MM.1S (cell line): ENCODE results near the gene KRTAP10-6.

Experiments used
- DNase-seq: peaks from one replicate; pipeline ENCODE4 v3.0.0-alpha.2; 2015
- H2AFZ ChIP-seq: fragments of 300-600 bp; sonication (generic); 2 replicates; pipeline ENCODE4 v1.6.0; 2016; ENCODE audit warnings: antibody characterized with exemption, low read length
- H3F3A ChIP-seq: fragments of 300-600 bp; sonication (generic); 2 replicates; pipeline ENCODE4 v1.6.1; 2016; ENCODE audit warnings: mild to moderate bottlenecking, antibody characterized with exemption, low read length, moderate library complexity, mixed read lengths; ENCODE audit not compliant: insufficient read depth
- H3K27ac ChIP-seq: fragments of 300-600 bp; sonication (generic); 2 replicates; pipeline ENCODE4 v1.5.1; 2016; ENCODE audit warnings: mild to moderate bottlenecking, low read length
- H3K27me3 ChIP-seq: fragments of 300-600 bp; sonication (generic); replicated peaks from 2 replicates; pipeline ENCODE4 v1.6.0; 2016; ENCODE audit warnings: low read length; ENCODE audit not compliant: insufficient read depth
- H3K36me3 ChIP-seq: fragments of 300-600 bp; sonication (generic); replicated peaks from 2 replicates; pipeline ENCODE4 v1.6.1; 2016; ENCODE audit warnings: mild to moderate bottlenecking, low read length, mixed read lengths; ENCODE audit not compliant: insufficient read depth
- H3K4me1 ChIP-seq: fragments of 300-600 bp; sonication (generic); 2 replicates; pipeline ENCODE4 v1.6.1; 2016; ENCODE audit warnings: low read length, mixed read lengths
- H3K4me2 ChIP-seq: fragments of 300-600 bp; sonication (generic); 2 replicates; pipeline ENCODE4 v1.6.0; 2016; ENCODE audit warnings: low read depth, low read length
- H3K4me3 ChIP-seq: fragments of 300-600 bp; sonication (generic); 2 replicates; pipeline ENCODE4 v1.5.1; 2016; ENCODE audit warnings: low read length, mixed read lengths
- H3K79me2 ChIP-seq: fragments of 300-600 bp; sonication (generic); 2 replicates; pipeline ENCODE4 v1.6.1; 2016; ENCODE audit warnings: mixed run types, low read length, mixed read lengths
- H3K9ac ChIP-seq: fragments of 300-600 bp; sonication (generic); 2 replicates; pipeline ENCODE4 v1.6.1; 2016; ENCODE audit warnings: low read length, mixed read lengths
- H3K9me2 ChIP-seq: fragments of 300-600 bp; sonication (generic); replicated peaks from 2 replicates; pipeline ENCODE4 v1.6.1; 2016; ENCODE audit warnings: mild to moderate bottlenecking, low read length, mixed read lengths; ENCODE audit not compliant: insufficient read depth
- H3K9me3 ChIP-seq: fragments of 300-600 bp; sonication (generic); replicated peaks from 2 replicates; pipeline ENCODE4 v1.6.1; 2016; ENCODE audit warnings: mild to moderate bottlenecking, low read length, mixed read lengths; ENCODE audit not compliant: insufficient read depth
- H4K20me1 ChIP-seq: fragments of 300-600 bp; sonication (generic); 2 replicates; pipeline ENCODE4 v1.6.1; 2016; ENCODE audit warnings: mild to moderate bottlenecking, low read length, moderate library complexity, mixed read lengths; ENCODE audit not compliant: insufficient read depth
- EZH2 ChIP-seq: fragments of 300-600 bp; sonication (generic); optimal IDR thresholded peaks from 2 replicates; pipeline ENCODE3; 2017; ENCODE audit warnings: low read depth, mild to moderate bottlenecking, antibody characterized with exemption, low read length, mixed read lengths
- EZH2phosphoT487 ChIP-seq: fragments of 300-600 bp; sonication (generic); IDR thresholded peaks from 2 replicates; pipeline ENCODE4 v1.6.1; 2018; ENCODE audit warnings: antibody characterized with exemption, low read length
- TF ChIP-seq, protein P1 (sequence below): fragments of 300-600 bp; sonication (generic); IDR thresholded peaks from 2 replicates; pipeline ENCODE4 v1.5.1; 2016; ENCODE audit warnings: antibody characterized with exemption, low read length, mixed read lengths

KRTAP10-6 gene

DNA sequence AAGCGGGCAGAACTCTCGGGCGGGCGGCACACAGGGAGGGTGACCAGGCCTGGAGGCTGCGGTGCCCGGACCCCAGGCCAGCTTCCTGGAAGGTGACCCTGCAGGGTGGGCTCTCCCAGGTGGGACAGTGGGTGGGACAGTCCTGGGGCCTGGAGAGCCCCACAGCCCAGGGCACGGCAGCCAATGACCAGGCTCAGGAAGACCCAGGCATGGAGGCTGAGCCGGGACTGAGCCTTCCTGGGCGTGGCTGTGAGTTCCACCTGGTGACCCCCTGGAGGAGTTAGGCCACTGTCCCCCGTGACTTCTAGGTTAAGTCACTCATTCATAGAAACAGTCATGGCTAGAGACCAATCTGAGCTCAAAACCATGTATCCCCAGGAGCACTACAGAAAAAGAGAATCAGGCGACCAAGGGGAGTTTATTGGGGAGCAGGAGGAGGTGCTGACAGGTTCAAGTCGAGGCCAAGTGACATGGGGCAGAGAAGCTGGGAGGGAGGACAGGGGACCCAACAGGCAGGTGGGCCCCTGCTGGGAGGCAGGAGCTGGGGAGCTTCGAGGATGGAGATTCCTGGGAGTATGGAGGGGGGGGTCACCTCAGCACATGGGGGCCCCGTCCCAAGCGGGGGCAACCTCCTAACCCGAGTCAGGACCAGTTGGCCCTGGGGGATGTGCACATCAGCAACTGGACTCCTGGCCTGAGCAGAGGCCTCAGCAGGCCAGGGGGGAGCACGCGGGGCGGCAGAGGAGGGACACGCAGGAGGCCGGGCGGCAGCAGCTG, 13.1 kb downstream of the KRTAP10-6 start:
- Histone ChIP-seq H3K36me3 (no peaks in the 10 kb centered on the region), H3K27me3 (peaks cover 100% of the 10 kb centered on the region), H4K20me1 (no peaks in the 10 kb centered on the region), H3K79me2 (no peaks in the 10 kb centered on the region), H2AFZ (no peak overlapping the region), H3K9me3 (no peaks in the 10 kb centered on the region), H3K9me2 (no peaks in the 10 kb centered on the region), H3K4me1 (no peaks in the 10 kb centered on the region), H3K27ac (no peak overlapping the region), H3K4me2 (no peak overlapping the region), H3F3A (no peaks in the 10 kb centered on the region), H3K4me3 (no peak overlapping the region), H3K9ac (no peak overlapping the region)
- DNase-seq: no peak
- TF ChIP-seq EZH2 (no peak), EZH2phosphoT487 (no peak)
- TF ChIP-seq, protein P1, sequence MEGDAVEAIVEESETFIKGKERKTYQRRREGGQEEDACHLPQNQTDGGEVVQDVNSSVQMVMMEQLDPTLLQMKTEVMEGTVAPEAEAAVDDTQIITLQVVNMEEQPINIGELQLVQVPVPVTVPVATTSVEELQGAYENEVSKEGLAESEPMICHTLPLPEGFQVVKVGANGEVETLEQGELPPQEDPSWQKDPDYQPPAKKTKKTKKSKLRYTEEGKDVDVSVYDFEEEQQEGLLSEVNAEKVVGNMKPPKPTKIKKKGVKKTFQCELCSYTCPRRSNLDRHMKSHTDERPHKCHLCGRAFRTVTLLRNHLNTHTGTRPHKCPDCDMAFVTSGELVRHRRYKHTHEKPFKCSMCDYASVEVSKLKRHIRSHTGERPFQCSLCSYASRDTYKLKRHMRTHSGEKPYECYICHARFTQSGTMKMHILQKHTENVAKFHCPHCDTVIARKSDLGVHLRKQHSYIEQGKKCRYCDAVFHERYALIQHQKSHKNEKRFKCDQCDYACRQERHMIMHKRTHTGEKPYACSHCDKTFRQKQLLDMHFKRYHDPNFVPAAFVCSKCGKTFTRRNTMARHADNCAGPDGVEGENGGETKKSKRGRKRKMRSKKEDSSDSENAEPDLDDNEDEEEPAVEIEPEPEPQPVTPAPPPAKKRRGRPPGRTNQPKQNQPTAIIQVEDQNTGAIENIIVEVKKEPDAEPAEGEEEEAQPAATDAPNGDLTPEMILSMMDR: no peak

DNA sequence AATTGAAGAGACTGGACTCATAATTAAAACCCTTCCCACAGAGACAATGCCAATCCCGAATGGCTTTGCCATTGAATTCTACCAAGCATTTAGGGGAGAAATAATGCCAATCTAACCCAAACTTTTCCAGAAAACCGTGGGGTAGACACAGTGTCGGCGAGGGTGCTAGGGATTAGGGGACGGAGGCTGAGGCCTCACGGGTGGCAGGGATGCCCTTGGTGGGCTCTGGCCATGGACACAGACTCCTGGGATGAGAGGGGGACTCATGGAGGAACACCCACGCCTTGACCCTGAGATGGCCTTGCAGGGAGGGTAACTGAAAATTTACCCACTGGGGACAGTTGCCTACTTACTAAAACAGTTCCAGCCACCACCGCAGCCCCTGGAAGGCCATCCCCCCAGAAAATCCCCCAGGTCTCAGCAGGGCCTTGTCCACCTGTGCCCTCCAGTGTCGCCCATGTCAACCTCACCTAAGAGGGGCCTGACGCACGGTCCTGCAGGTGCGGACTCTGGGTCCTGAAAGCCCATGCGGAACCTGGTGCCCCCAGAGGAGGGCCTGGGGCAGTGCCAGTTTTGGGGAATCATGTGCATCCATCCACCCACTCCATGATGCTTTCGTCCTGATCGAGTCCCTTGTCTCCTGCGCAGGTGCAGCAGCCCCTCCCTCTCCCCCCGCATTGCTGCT, 13.8 kb downstream of the KRTAP10-6 start:
- TF ChIP-seq EZH2phosphoT487 (no peak), EZH2 (no peak)
- TF ChIP-seq, protein P1: no peak
- H3K4me1 ChIP-seq: no peaks in the 10 kb centered on the region
- H3K9me2 ChIP-seq: no peaks in the 10 kb centered on the region
- H3K4me2 ChIP-seq: no peak overlapping the region
- no peaks in the 10 kb centered on the region for H3K36me3 ChIP-seq
- H3K9ac ChIP-seq: no peak overlapping the region
- no peak for DNase-seq
- H3F3A ChIP-seq: no peaks in the 10 kb centered on the region
- no peak overlapping the region for H2AFZ ChIP-seq
- H3K27ac ChIP-seq: no peak overlapping the region
- H3K9me3 ChIP-seq: no peaks in the 10 kb centered on the region
- H3K27me3 ChIP-seq: peaks cover 94% of the 10 kb centered on the region
- no peaks in the 10 kb centered on the region for H4K20me1 ChIP-seq
- no peaks in the 10 kb centered on the region for H3K79me2 ChIP-seq
- H3K4me3 ChIP-seq: no peak overlapping the region

DNA sequence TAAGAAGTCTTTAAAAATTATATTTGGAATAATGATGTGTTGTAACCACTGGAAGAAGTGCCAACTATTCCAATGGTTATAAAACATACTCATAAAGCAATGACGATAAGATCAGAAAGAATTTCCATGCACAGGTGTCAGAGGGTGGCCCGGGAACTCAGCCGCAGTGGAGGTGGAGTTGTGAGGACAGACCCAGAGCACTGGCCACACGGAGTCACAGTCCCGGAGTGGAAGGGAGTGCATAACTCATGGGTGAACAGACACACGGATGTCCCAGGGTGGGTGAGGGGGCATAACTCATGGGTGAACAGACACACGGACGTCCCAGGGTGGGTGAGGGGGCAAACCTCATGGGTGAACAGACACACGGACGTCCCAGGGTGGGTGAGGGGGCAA, 16.3 kb downstream of the KRTAP10-6 start:
- Histone ChIP-seq H3K9me3 (no peaks in the 10 kb centered on the region), H2AFZ (no peak overlapping the region), H3K27ac (no peak overlapping the region), H4K20me1 (no peaks in the 10 kb centered on the region), H3K27me3 (peaks cover 94% of the 10 kb centered on the region), H3K79me2 (no peaks in the 10 kb centered on the region), H3K9ac (no peak overlapping the region), H3K9me2 (no peaks in the 10 kb centered on the region), H3K36me3 (no peaks in the 10 kb centered on the region), H3K4me3 (no peak overlapping the region), H3K4me1 (no peaks in the 10 kb centered on the region), H3K4me2 (no peak overlapping the region), H3F3A (no peaks in the 10 kb centered on the region)
- TF ChIP-seq EZH2phosphoT487 (no peak), EZH2 (no peak)
- TF ChIP-seq, protein P1: no peak
- DNase-seq: no peak
